RWPE1 (cell line): ENCODE results near the gene SLC4A9.

Source experiments
- CTCF ChIA-PET: fragments of 350-600 bp; sonication (Branson Sonifier 250); formaldehyde crosslinking; extraction: SDS; loops from one replicate; lab custom pipeline; 2021; lab: Yijun Ruan, JAX
- POLR2A ChIA-PET: fragments of 400-600 bp; formaldehyde crosslinking; extraction: SDS; loops from one replicate; lab custom pipeline; 2020; ENCODE audit warnings: antibody characterized with exemption; ENCODE audit not compliant: low non-redundant PET; lab: Yijun Ruan, JAX
- DNase-seq: peaks from one replicate; pipeline ENCODE4 v3.0.0; 2012; ENCODE audit warnings: low spot score
- H3K27ac ChIP-seq: fragments of 450-650 bp; 2 replicates; pipeline ENCODE4 v1.5.1; 2017
- TF ChIP-seq, protein P1 (sequence below): fragments of 450-650 bp; conservative IDR thresholded peaks from 2 replicates; pipeline ENCODE4 v1.5.1; 2017; ENCODE audit warnings: low read depth, mild to moderate bottlenecking

Gene SLC4A9, protein sequence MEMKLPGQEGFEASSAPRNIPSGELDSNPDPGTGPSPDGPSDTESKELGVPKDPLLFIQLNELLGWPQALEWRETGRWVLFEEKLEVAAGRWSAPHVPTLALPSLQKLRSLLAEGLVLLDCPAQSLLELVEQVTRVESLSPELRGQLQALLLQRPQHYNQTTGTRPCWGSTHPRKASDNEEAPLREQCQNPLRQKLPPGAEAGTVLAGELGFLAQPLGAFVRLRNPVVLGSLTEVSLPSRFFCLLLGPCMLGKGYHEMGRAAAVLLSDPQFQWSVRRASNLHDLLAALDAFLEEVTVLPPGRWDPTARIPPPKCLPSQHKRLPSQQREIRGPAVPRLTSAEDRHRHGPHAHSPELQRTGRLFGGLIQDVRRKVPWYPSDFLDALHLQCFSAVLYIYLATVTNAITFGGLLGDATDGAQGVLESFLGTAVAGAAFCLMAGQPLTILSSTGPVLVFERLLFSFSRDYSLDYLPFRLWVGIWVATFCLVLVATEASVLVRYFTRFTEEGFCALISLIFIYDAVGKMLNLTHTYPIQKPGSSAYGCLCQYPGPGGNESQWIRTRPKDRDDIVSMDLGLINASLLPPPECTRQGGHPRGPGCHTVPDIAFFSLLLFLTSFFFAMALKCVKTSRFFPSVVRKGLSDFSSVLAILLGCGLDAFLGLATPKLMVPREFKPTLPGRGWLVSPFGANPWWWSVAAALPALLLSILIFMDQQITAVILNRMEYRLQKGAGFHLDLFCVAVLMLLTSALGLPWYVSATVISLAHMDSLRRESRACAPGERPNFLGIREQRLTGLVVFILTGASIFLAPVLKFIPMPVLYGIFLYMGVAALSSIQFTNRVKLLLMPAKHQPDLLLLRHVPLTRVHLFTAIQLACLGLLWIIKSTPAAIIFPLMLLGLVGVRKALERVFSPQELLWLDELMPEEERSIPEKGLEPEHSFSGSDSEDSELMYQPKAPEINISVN

GRCh38 chr5:140360101-140360500 is at the start of gene SLC4A9:
Gene SLC4A9, plus strand, starts transcription at chr5:140360194. Its CDS starts 43 bp downstream, at chr5:140360237.
- no peak within 1 kb of the TSS for H3K27ac ChIP-seq
- DNase-seq: no peak
- TF ChIP-seq, protein P1, sequence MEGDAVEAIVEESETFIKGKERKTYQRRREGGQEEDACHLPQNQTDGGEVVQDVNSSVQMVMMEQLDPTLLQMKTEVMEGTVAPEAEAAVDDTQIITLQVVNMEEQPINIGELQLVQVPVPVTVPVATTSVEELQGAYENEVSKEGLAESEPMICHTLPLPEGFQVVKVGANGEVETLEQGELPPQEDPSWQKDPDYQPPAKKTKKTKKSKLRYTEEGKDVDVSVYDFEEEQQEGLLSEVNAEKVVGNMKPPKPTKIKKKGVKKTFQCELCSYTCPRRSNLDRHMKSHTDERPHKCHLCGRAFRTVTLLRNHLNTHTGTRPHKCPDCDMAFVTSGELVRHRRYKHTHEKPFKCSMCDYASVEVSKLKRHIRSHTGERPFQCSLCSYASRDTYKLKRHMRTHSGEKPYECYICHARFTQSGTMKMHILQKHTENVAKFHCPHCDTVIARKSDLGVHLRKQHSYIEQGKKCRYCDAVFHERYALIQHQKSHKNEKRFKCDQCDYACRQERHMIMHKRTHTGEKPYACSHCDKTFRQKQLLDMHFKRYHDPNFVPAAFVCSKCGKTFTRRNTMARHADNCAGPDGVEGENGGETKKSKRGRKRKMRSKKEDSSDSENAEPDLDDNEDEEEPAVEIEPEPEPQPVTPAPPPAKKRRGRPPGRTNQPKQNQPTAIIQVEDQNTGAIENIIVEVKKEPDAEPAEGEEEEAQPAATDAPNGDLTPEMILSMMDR: no peak
- ChIA-PET CTCF (interaction anchor here (0.9 to 1.2 kb wide), 3 partner anchors 13 to 116 kb away, joined by 4 to 8 read pairs (median 4); no protein-coding TSS in a partner anchor), POLR2A (no interaction called here)

GRCh38 chr5:140310434-140310833 is 49.6 kb upstream of the SLC4A9 start:
- DNase-seq: no peak
- TF ChIP-seq, protein P1: no peak
- no peak overlapping the region for H3K27ac ChIP-seq
- ChIA-PET CTCF (no interaction called here), POLR2A (no interaction called here)

DNA sequence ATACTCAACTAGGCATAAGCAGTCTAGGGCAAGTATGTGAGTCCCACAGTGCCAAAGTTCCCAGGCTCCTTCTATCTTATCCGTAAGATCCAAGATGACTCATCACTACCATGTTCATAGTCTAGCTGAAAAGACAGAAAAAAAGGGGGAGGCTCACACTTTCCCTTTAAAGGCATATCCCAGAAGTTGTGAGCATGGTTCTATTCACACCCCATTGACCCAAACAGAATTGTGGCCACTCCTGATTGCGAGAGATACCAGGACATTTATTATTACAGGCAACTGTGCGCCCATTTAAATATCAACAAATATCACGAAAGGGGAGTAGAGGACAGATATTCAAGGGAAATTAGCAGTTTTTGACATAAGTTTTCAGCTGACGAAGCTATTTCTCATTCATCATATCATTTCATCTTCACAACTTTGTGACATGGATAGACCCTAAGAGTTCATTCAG is 49.0 kb upstream of the SLC4A9 start:
- POLR2A ChIA-PET: no interaction called here
- TF ChIP-seq, protein P1: no peak
- no peak overlapping the region for H3K27ac ChIP-seq
- DNase-seq: peak; percentile 68
- CTCF ChIA-PET: interaction anchor here (0.7 kb wide), 1 partner anchor 59 kb away, joined by 3 read pairs; no protein-coding TSS in a partner anchor

DNA sequence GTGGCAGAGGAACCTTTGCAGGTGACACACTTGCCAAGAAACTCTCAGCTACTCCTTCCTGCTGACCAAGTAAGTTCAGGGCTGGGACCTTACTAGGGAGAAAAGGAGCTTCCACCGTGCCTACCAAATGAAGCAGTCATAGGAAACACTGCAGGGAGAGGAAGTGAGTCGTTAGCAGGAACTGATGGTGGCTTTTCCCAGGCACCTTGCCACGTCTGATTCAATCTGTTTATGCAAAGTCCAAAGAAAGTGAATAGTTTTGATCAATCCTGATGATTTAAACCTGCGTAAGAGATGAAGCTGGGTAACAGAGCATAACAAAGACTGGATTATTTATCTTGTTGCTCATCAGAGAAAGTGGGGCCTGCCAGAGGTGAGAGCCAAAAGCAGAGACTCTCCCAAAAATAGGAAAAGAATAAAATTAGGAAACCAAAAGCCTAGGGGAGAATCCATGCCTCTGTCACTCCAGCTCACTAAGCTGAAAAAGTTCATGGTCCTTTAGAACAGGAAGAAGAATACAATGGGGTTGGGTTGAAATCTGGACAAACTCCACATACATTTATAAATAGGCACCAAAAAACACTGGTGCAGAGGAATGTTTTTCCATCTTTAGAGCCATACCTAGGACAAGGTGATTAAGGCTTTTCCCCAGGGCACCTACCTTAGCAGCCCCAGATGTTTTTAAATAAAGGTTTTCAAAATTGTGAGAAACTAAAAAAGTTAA is 47.8 kb upstream of the SLC4A9 start:
- H3K27ac ChIP-seq: peak overlapping the region; percentile 56; the same call in 1 of the 2 replicates
- ChIA-PET POLR2A (no interaction called here), CTCF (interaction anchor here (0.6 kb wide), 1 partner anchor 34 kb away, joined by 3 read pairs; no protein-coding TSS in a partner anchor)
- peak; percentile 57 for DNase-seq
- TF ChIP-seq, protein P1: no peak

DNA sequence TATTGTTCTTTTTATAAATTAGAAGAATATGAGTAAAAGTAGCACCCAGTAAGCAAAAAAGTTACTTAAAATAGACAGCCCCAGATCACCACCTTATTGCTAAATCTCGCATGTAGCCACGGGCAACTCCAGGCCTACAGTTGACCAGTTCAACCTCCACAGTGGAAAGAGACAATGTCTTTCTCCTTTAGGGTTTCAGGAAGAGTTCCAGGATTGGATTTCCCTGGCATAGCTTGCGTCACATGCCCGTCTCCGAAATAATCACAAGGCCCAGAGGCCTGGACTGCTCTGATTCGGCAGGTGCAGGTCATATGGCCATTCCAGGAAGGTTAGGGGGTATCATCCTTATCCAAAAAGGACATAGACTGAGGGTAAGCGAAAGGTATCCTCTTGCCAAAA is 47.2 kb upstream of the SLC4A9 start:
- no peak overlapping the region for H3K27ac ChIP-seq
- TF ChIP-seq, protein P1: no peak
- ChIA-PET POLR2A (no interaction called here), CTCF (no interaction called here)
- DNase-seq: no peak
